ENCODE results near the gene CBLN3. TPM values are rescaled to one million over a fixed set of nuclear protein-coding genes. Genes with fewer than 3 reads are reported as not detected.

Gene CBLN3
- total and polyA plus RNA-seq, 4 donors: 0.07 to 0.79 (median 0.46) TPM

DNA sequence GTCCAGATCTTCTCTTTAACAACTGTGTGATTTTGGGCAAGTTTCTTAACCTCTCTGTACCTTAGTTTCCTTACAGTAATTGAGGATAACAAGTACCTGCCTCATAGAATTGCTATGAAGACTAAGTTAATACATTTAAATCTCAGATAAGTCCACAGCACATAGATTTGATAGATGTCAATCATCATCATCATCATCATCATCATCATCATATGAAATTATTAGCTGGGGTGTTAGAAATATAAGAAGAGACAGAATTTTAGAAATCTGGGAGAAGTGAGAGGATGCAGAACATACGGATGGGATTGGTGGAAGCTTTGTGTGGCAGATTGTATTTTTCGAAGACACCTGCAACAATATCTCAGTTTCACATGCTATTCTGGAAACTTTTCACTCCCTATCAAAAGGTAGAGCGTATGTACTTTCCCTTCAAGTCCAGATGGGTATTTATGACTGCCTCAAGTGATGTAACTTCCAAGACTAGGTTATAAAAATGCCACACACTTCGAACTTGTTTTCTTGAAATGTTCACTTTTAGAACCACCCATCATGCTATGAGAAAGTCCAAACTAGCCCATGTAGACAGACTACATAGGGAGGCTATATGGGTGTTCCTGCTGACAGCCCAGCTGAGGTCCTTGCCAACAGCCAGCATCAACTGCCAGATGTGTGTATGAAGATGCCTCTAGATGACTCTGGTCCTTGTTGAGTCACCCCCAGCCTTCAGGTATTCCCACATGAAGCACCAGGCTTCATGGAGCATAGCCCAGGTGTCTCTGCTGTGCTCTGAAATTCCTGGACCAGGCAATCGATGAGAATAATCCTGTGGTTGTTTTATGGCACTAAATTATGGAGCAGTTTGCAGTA, 33.8 kb upstream of the CBLN3 start (continued):
- no peak for TF ChIP-seq FOXA1 (IDR thresholded peaks at IDR 0.05)
- no peak for TF ChIP-seq RAD21 (IDR thresholded peaks at IDR 0.05)
- no peak for TF ChIP-seq FOXA2 (IDR thresholded peaks at IDR 0.05)
- TF ChIP-seq, protein P1, sequence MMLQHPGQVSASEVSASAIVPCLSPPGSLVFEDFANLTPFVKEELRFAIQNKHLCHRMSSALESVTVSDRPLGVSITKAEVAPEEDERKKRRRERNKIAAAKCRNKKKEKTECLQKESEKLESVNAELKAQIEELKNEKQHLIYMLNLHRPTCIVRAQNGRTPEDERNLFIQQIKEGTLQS (IDR thresholded peaks at IDR 0.05): no peak

DNA sequence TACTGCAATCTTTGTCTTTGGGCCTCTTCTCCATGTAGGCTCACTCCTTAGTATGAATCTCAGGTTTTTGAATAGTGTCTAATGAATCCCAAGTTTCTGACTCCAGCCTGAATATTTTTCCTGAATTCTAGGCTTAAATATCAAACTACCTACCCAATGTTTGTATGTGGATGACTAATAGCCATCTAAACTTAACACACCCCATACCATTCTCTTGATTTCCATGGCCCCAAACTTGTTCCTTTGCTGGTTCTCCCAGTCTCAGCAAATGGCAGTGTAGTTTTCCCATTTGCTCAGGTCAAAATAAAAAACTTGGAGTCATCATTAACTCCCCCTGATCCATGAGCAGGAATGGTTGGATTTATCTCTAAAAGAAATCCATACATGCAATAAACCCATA, 31.9 kb upstream of the CBLN3 start:
- Histone ChIP-seq H3K4me1 (ENCODE audit: control insufficient read depth in 4 of 4, insufficient read depth in 4 of 4, low read length in 3 of 4) (no peaks in the 10 kb centered on the region), H3K27me3 (ENCODE audit: control insufficient read depth in 4 of 4, insufficient read depth in 4 of 4, low read length in 3 of 4) (no peaks in the 10 kb centered on the region), H3K27ac (ENCODE audit: low read depth in 1 of 2, low read length in 2 of 2) (no peak overlapping the region), H3K9me3 (ENCODE audit: control insufficient read depth in 4 of 4, low read length in 3 of 4) (no peaks in the 10 kb centered on the region), H3K4me3 (ENCODE audit: low read depth in 1 of 3, low read length in 3 of 3) (no peak overlapping the region), H3K36me3 (ENCODE audit: control insufficient read depth in 4 of 4, insufficient read depth in 3 of 4, low read depth in 1 of 4, low read length in 3 of 4) (no peaks in the 10 kb centered on the region), H3K9ac (ENCODE audit: low read depth in 1 of 2, low read length in 2 of 2) (no peak overlapping the region)
- no peak for DNase-seq (ENCODE audit: low spot score)
- TF ChIP-seq TAF1 (conservative IDR thresholded peaks at IDR 0.05) (no peak), EGR1 (IDR thresholded peaks at IDR 0.05; ENCODE audit: low read depth in 2 of 2) (no peak), JUND (IDR thresholded peaks at IDR 0.05) (no peak), RAD21 (IDR thresholded peaks at IDR 0.05) (no peak), HNF4A (conservative IDR thresholded peaks at IDR 0.05) (no peak), YY1 (IDR thresholded peaks at IDR 0.05) (no peak), RXRA (IDR thresholded peaks at IDR 0.05) (no peak), SP1 (IDR thresholded peaks at IDR 0.05) (no peak)
- TF ChIP-seq, protein P2, sequence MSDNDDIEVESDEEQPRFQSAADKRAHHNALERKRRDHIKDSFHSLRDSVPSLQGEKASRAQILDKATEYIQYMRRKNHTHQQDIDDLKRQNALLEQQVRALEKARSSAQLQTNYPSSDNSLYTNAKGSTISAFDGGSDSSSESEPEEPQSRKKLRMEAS (IDR thresholded peaks at IDR 0.05): no peak
- TF ChIP-seq, protein P1 (IDR thresholded peaks at IDR 0.05): no peak

DNA sequence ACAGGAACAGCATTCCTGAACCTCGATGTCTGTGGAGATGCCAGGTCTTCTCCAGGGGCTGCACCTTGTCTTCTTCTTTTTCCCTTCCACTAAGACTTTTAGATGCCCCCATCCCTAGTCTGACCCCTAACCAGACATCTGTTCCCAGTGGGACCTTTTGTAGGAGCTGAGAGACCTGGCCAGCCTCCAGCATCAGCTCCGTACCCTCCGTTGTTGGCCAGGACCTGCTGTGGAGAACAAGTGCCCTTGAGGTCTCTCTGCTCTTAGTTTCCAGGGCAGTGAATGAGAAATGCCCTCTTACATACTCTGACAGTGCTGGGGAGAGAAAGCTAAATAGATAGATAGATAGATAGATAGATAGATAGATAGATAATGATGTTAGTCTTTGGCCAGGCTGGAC, 29.9 kb upstream of the CBLN3 start:
- H3K27ac ChIP-seq (ENCODE audit: low read depth in 1 of 2, low read length in 2 of 2): no peak overlapping the region
- no peak overlapping the region for H3K9ac ChIP-seq (ENCODE audit: low read depth in 1 of 2, low read length in 2 of 2)
- no peak overlapping the region for H3K4me3 ChIP-seq (ENCODE audit: low read depth in 1 of 3, low read length in 3 of 3)
- H3K4me1 ChIP-seq (ENCODE audit: control insufficient read depth in 4 of 4, insufficient read depth in 4 of 4, low read length in 3 of 4): no peaks in the 10 kb centered on the region
- no peak for TF ChIP-seq HNF4G (IDR thresholded peaks at IDR 0.05)
- no peak for TF ChIP-seq RAD21 (IDR thresholded peaks at IDR 0.05)
- no peak for TF ChIP-seq HNF4A (conservative IDR thresholded peaks at IDR 0.05)
- TF ChIP-seq RXRA (IDR thresholded peaks at IDR 0.05): no peak
- TF ChIP-seq, protein P3, sequence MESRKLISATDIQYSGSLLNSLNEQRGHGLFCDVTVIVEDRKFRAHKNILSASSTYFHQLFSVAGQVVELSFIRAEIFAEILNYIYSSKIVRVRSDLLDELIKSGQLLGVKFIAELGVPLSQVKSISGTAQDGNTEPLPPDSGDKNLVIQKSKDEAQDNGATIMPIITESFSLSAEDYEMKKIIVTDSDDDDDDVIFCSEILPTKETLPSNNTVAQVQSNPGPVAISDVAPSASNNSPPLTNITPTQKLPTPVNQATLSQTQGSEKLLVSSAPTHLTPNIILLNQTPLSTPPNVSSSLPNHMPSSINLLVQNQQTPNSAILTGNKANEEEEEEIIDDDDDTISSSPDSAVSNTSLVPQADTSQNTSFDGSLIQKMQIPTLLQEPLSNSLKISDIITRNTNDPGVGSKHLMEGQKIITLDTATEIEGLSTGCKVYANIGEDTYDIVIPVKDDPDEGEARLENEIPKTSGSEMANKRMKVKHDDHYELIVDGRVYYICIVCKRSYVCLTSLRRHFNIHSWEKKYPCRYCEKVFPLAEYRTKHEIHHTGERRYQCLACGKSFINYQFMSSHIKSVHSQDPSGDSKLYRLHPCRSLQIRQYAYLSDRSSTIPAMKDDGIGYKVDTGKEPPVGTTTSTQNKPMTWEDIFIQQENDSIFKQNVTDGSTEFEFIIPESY (IDR thresholded peaks at IDR 0.05): no peak
- no peak for TF ChIP-seq SP1 (IDR thresholded peaks at IDR 0.05)
- no peak for TF ChIP-seq TAF1 (conservative IDR thresholded peaks at IDR 0.05)
- TF ChIP-seq FOXA2 (IDR thresholded peaks at IDR 0.05): no peak
- no peak for TF ChIP-seq JUND (IDR thresholded peaks at IDR 0.05)
- TF ChIP-seq, protein P4, sequence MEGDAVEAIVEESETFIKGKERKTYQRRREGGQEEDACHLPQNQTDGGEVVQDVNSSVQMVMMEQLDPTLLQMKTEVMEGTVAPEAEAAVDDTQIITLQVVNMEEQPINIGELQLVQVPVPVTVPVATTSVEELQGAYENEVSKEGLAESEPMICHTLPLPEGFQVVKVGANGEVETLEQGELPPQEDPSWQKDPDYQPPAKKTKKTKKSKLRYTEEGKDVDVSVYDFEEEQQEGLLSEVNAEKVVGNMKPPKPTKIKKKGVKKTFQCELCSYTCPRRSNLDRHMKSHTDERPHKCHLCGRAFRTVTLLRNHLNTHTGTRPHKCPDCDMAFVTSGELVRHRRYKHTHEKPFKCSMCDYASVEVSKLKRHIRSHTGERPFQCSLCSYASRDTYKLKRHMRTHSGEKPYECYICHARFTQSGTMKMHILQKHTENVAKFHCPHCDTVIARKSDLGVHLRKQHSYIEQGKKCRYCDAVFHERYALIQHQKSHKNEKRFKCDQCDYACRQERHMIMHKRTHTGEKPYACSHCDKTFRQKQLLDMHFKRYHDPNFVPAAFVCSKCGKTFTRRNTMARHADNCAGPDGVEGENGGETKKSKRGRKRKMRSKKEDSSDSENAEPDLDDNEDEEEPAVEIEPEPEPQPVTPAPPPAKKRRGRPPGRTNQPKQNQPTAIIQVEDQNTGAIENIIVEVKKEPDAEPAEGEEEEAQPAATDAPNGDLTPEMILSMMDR (IDR thresholded peaks at IDR 0.05; ENCODE audit: low read depth, low read length, missing input control): no peak
- TF ChIP-seq NR2F2 (IDR thresholded peaks at IDR 0.05): no peak
- TF ChIP-seq, protein P1 (IDR thresholded peaks at IDR 0.05): no peak
- TF ChIP-seq, protein P2 (IDR thresholded peaks at IDR 0.05): no peak
- TF ChIP-seq, protein P5, sequence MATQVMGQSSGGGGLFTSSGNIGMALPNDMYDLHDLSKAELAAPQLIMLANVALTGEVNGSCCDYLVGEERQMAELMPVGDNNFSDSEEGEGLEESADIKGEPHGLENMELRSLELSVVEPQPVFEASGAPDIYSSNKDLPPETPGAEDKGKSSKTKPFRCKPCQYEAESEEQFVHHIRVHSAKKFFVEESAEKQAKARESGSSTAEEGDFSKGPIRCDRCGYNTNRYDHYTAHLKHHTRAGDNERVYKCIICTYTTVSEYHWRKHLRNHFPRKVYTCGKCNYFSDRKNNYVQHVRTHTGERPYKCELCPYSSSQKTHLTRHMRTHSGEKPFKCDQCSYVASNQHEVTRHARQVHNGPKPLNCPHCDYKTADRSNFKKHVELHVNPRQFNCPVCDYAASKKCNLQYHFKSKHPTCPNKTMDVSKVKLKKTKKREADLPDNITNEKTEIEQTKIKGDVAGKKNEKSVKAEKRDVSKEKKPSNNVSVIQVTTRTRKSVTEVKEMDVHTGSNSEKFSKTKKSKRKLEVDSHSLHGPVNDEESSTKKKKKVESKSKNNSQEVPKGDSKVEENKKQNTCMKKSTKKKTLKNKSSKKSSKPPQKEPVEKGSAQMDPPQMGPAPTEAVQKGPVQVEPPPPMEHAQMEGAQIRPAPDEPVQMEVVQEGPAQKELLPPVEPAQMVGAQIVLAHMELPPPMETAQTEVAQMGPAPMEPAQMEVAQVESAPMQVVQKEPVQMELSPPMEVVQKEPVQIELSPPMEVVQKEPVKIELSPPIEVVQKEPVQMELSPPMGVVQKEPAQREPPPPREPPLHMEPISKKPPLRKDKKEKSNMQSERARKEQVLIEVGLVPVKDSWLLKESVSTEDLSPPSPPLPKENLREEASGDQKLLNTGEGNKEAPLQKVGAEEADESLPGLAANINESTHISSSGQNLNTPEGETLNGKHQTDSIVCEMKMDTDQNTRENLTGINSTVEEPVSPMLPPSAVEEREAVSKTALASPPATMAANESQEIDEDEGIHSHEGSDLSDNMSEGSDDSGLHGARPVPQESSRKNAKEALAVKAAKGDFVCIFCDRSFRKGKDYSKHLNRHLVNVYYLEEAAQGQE (IDR thresholded peaks at IDR 0.05): no peak
- no peak for TF ChIP-seq EGR1 (IDR thresholded peaks at IDR 0.05; ENCODE audit: low read depth in 2 of 2)
- no peak for TF ChIP-seq FOXA1 (IDR thresholded peaks at IDR 0.05)
- no peak for DNase-seq (ENCODE audit: low spot score)
- no peaks in the 10 kb centered on the region for H3K27me3 ChIP-seq (ENCODE audit: control insufficient read depth in 4 of 4, insufficient read depth in 4 of 4, low read length in 3 of 4)
- 88% methylated on average over 3 of the region's 3 CpGs for WGBS
- no peaks in the 10 kb centered on the region for H3K9me3 ChIP-seq (ENCODE audit: control insufficient read depth in 4 of 4, low read length in 3 of 4)
- H3K36me3 ChIP-seq (ENCODE audit: control insufficient read depth in 4 of 4, insufficient read depth in 3 of 4, low read depth in 1 of 4, low read length in 3 of 4): no peaks in the 10 kb centered on the region
